Tibial nerve (tissue), 4 donors: ENCODE measurements around the gene AARS1.
"Not testable (repeated sequence)": the region's sequence is repeated elsewhere in the genome, so short reads cannot be mapped to it uniquely, and the experiment has no call there.

Experiments
- CTCF ChIP-seq, 5 experiments: fragments of 200-600 bp in 3 of 5; fragments of 450-650 bp in 2 of 5; sonication (generic) in 3 of 5; IDR thresholded peaks; one replicate each; pipeline ENCODE4 v1.5.1; 2016 to 2019; ENCODE audit warnings: antibody characterized with exemption in 5 of 5, mild to moderate bottlenecking in 3 of 5, moderate library complexity in 2 of 5
- EP300 ChIP-seq, 2 donors: sonication (generic); formaldehyde crosslinking; IDR thresholded peaks; one replicate each; pipeline ENCODE4 v1.6.1; 2017; ENCODE audit warnings: antibody characterized with exemption in 2 of 2, mild to moderate bottlenecking in 1 of 2
- POLR2A ChIP-seq, 2 donors: fragments of 450-650 bp; IDR thresholded peaks; one replicate each; pipeline ENCODE4 v1.6.1; 2017; ENCODE audit warnings: antibody characterized with exemption in 2 of 2, mild to moderate bottlenecking in 2 of 2, moderate library complexity in 2 of 2

- TF ChIP-seq CTCF, POLR2A, EP300 (IDR thresholded peaks at IDR 0.05): not testable (repeated sequence)
Observed at GRCh38 chr16:70292148-70292547, 2.8 kb upstream of the AARS1 start.
